Measurements from ENCODE around the gene HECTD4. TPM values are rescaled to one million over a fixed set of nuclear protein-coding genes. Genes with fewer than 3 reads are reported as not detected.

The HECTD4 gene
- total RNA-seq, 1 experiment from 2014 or later: 51.3 TPM

- Histone ChIP-seq H3K27me3 (ENCODE audit: control insufficient read depth, insufficient read depth, low read length) (no peaks in the 10 kb centered on the region), H3K4me1 (ENCODE audit: control insufficient read depth, insufficient read depth, low read length) (peaks cover 23% of the 10 kb centered on the region), H3K4me3 (ENCODE audit: low read depth in 2 of 2, low read length in 2 of 2) (no peak overlapping the region), H3K9me3 (ENCODE audit: control insufficient read depth, insufficient read depth, low read depth, low read length) (no peaks in the 10 kb centered on the region), H3K36me3 (ENCODE audit: control insufficient read depth, insufficient read depth, low read length) (no peaks in the 10 kb centered on the region), H3K27ac (ENCODE audit: low read length) (no peak overlapping the region)
- BruUV-seq (replicated peaks): TSS peak; percentile 32
- TF ChIP-seq TCF7L2 (IDR thresholded peaks at IDR 0.05; ENCODE audit: low read depth, low read length) (no peak), SIN3A (IDR thresholded peaks at IDR 0.05; ENCODE audit: borderline replicate concordance, insufficient read depth, low read depth, low read length) (no peak), POLR2AphosphoS5 (IDR thresholded peaks at IDR 0.05; ENCODE audit: low read depth, low read length) (no peak)
- TF ChIP-seq, protein P1, sequence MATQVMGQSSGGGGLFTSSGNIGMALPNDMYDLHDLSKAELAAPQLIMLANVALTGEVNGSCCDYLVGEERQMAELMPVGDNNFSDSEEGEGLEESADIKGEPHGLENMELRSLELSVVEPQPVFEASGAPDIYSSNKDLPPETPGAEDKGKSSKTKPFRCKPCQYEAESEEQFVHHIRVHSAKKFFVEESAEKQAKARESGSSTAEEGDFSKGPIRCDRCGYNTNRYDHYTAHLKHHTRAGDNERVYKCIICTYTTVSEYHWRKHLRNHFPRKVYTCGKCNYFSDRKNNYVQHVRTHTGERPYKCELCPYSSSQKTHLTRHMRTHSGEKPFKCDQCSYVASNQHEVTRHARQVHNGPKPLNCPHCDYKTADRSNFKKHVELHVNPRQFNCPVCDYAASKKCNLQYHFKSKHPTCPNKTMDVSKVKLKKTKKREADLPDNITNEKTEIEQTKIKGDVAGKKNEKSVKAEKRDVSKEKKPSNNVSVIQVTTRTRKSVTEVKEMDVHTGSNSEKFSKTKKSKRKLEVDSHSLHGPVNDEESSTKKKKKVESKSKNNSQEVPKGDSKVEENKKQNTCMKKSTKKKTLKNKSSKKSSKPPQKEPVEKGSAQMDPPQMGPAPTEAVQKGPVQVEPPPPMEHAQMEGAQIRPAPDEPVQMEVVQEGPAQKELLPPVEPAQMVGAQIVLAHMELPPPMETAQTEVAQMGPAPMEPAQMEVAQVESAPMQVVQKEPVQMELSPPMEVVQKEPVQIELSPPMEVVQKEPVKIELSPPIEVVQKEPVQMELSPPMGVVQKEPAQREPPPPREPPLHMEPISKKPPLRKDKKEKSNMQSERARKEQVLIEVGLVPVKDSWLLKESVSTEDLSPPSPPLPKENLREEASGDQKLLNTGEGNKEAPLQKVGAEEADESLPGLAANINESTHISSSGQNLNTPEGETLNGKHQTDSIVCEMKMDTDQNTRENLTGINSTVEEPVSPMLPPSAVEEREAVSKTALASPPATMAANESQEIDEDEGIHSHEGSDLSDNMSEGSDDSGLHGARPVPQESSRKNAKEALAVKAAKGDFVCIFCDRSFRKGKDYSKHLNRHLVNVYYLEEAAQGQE (IDR thresholded peaks at IDR 0.05; ENCODE audit: insufficient read depth in 1 of 2, low read depth in 2 of 2, low read length in 1 of 2): no peak
- TF ChIP-seq, protein P2, sequence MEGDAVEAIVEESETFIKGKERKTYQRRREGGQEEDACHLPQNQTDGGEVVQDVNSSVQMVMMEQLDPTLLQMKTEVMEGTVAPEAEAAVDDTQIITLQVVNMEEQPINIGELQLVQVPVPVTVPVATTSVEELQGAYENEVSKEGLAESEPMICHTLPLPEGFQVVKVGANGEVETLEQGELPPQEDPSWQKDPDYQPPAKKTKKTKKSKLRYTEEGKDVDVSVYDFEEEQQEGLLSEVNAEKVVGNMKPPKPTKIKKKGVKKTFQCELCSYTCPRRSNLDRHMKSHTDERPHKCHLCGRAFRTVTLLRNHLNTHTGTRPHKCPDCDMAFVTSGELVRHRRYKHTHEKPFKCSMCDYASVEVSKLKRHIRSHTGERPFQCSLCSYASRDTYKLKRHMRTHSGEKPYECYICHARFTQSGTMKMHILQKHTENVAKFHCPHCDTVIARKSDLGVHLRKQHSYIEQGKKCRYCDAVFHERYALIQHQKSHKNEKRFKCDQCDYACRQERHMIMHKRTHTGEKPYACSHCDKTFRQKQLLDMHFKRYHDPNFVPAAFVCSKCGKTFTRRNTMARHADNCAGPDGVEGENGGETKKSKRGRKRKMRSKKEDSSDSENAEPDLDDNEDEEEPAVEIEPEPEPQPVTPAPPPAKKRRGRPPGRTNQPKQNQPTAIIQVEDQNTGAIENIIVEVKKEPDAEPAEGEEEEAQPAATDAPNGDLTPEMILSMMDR (IDR thresholded peaks at IDR 0.05): no peak
- CTCF ChIA-PET: no interaction called here
- intact Hi-C loops (cut with micrococcal nuclease; ENCODE audit: unreplicated experiment) (loop anchor here (5.0 kb wide), 1 partner anchor 161 kb away; no protein-coding TSS in a partner anchor), in situ Hi-C loops (cut with HindIII; ENCODE audit: low pct_unique_long_range_greater_than_20kb, low sequenced_read_pairs) (no loop called here)
- DNase-seq (ENCODE audit: low read depth, low spot score): no peak
- POLR2A ChIA-PET: no interaction called here
- ATAC-seq: no peak
Observed at GRCh38 chr12:112367965-112368364, 14.3 kb downstream of the HECTD4 start.

DNA sequence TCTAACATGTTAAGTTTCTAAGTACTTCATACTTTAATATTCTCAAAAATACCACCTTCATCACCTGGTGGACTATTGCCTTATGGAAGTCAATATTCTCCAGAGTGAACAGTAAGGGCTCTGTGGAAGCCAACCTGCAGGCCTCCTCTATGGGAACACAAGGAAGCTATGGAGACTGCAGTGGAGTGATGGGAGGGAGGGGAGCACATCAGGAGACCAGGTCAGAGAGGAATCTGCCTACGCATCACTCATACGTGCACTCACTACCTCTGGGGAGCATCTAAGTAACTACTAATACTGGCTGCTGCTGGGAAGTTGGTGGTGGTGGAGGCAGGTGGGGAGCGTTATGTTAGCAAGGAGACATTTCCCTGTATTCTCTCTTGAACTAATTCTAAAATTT is 19.9 kb downstream of the HECTD4 start:
- intact Hi-C loops (cut with micrococcal nuclease; ENCODE audit: unreplicated experiment) (no loop called here), in situ Hi-C loops (cut with HindIII; ENCODE audit: low pct_unique_long_range_greater_than_20kb, low sequenced_read_pairs) (no loop called here)
- no peaks in the 10 kb centered on the region for H3K9me3 ChIP-seq (ENCODE audit: control insufficient read depth, insufficient read depth, low read depth, low read length)
- POLR2A ChIA-PET: no interaction called here
- CTCF ChIA-PET: no interaction called here
- H3K27ac ChIP-seq (ENCODE audit: low read length): no peak overlapping the region
- no peak for DNase-seq (ENCODE audit: low read depth, low spot score)
- BruUV-seq (replicated peaks): no TSS peak
- no peak for TF ChIP-seq POLR2AphosphoS5 (IDR thresholded peaks at IDR 0.05; ENCODE audit: low read depth, low read length)
- no peak for TF ChIP-seq TCF7L2 (IDR thresholded peaks at IDR 0.05; ENCODE audit: low read depth, low read length)
- TF ChIP-seq, protein P2 (IDR thresholded peaks at IDR 0.05): no peak
- no peak for TF ChIP-seq SIN3A (IDR thresholded peaks at IDR 0.05; ENCODE audit: borderline replicate concordance, insufficient read depth, low read depth, low read length)
- TF ChIP-seq, protein P1 (IDR thresholded peaks at IDR 0.05; ENCODE audit: insufficient read depth in 1 of 2, low read depth in 2 of 2, low read length in 1 of 2): no peak
- peak; percentile 63; the same call in 1 of the 2 replicates for ATAC-seq
- no peaks in the 10 kb centered on the region for H3K27me3 ChIP-seq (ENCODE audit: control insufficient read depth, insufficient read depth, low read length)
- no peaks in the 10 kb centered on the region for H3K36me3 ChIP-seq (ENCODE audit: control insufficient read depth, insufficient read depth, low read length)
- no peak overlapping the region for H3K4me3 ChIP-seq (ENCODE audit: low read depth in 2 of 2, low read length in 2 of 2)
- peaks cover 9% of the 10 kb centered on the region; the same call in 1 of the 2 replicates for H3K4me1 ChIP-seq (ENCODE audit: control insufficient read depth, insufficient read depth, low read length)

Data from Panc1 (cell line).